ENCODE results near the gene TBCCD1. TPM values are rescaled to one million over a fixed set of nuclear protein-coding genes. Genes with fewer than 3 reads are reported as not detected.

TBCCD1 gene
- polyA plus RNA-seq, 1 donor from 2014 or later, result 13.4 TPM

- Histone ChIP-seq H3K4me3 (ENCODE audit: low read length) (no peak overlapping the region), H3K36me3 (ENCODE audit: insufficient read depth, low read length) (no peaks in the 10 kb centered on the region), H3K27ac (ENCODE audit: low read length) (no peak overlapping the region), H3K4me2 (ENCODE audit: low read length) (no peak overlapping the region), H2AFZ (ENCODE audit: low read depth, low read length) (no peak overlapping the region), H3F3A (ENCODE audit: insufficient read depth, low read length, poor library complexity, severe bottlenecking) (no peaks in the 10 kb centered on the region), H3K9me2 (ENCODE audit: insufficient read depth, low read length) (no peaks in the 10 kb centered on the region), H3K9me3 (ENCODE audit: low read length) (no peaks in the 10 kb centered on the region), H4K20me1 (ENCODE audit: insufficient read depth) (no peaks in the 10 kb centered on the region), H3K79me2 (replicated peaks; ENCODE audit: insufficient read depth, low read length) (no peaks in the 10 kb centered on the region), H3K27me3 (ENCODE audit: insufficient read depth, low read depth, low read length) (no peaks in the 10 kb centered on the region), H3K9ac (ENCODE audit: low read length) (no peak overlapping the region)
- TF ChIP-seq POLR2AphosphoS5 (IDR thresholded peaks at IDR 0.05) (no peak), EZH2 (IDR thresholded peaks at IDR 0.05; ENCODE audit: borderline replicate concordance, insufficient read depth, low read length, poor library complexity, severe bottlenecking) (no peak), EP300 (conservative IDR thresholded peaks at IDR 0.05; ENCODE audit: poor library complexity, severe bottlenecking) (no peak), RAD21 (conservative IDR thresholded peaks at IDR 0.05) (no peak)
- TF ChIP-seq, protein P1, sequence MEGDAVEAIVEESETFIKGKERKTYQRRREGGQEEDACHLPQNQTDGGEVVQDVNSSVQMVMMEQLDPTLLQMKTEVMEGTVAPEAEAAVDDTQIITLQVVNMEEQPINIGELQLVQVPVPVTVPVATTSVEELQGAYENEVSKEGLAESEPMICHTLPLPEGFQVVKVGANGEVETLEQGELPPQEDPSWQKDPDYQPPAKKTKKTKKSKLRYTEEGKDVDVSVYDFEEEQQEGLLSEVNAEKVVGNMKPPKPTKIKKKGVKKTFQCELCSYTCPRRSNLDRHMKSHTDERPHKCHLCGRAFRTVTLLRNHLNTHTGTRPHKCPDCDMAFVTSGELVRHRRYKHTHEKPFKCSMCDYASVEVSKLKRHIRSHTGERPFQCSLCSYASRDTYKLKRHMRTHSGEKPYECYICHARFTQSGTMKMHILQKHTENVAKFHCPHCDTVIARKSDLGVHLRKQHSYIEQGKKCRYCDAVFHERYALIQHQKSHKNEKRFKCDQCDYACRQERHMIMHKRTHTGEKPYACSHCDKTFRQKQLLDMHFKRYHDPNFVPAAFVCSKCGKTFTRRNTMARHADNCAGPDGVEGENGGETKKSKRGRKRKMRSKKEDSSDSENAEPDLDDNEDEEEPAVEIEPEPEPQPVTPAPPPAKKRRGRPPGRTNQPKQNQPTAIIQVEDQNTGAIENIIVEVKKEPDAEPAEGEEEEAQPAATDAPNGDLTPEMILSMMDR (IDR thresholded peaks at IDR 0.05; ENCODE audit: poor library complexity, severe bottlenecking), result no peak
Observed at GRCh38 chr3:186517218-186517617, 49.9 kb downstream of the TBCCD1 start.

DNA sequence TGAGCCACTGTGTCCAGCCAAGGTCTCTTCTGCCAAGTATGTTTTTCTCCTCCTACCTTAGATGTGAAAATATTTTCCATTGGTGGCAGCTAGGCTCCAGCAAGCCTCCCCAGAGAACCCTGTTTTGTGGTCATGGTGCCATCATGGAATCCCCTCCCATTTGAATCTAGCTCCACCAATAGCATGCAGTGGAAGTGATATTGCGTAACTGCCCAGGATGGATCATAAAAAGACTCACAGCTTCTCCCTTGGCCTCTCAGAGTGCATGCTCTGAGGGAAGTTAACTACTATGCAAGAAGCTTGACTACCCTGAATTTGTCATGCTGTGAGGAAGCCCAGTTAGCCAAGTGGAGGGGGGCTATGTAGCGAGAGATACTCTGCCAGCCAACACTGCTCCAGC lies 50.5 kb downstream of the TBCCD1 start:
- Histone ChIP-seq H3F3A (ENCODE audit: insufficient read depth, low read length, poor library complexity, severe bottlenecking) (no peaks in the 10 kb centered on the region), H3K27ac (ENCODE audit: low read length) (no peak overlapping the region), H3K4me3 (ENCODE audit: low read length) (no peak overlapping the region)

More for the DNA sequence above, 50.5 kb downstream of the TBCCD1 start:
- Histone ChIP-seq H2AFZ (ENCODE audit: low read depth, low read length) (no peak overlapping the region), H3K4me2 (ENCODE audit: low read length) (no peak overlapping the region), H4K20me1 (ENCODE audit: insufficient read depth) (no peaks in the 10 kb centered on the region), H3K9ac (ENCODE audit: low read length) (no peak overlapping the region), H3K79me2 (replicated peaks; ENCODE audit: insufficient read depth, low read length) (no peaks in the 10 kb centered on the region), H3K27me3 (ENCODE audit: insufficient read depth, low read depth, low read length) (no peaks in the 10 kb centered on the region), H3K36me3 (ENCODE audit: insufficient read depth, low read length) (no peaks in the 10 kb centered on the region), H3K9me3 (ENCODE audit: low read length) (no peaks in the 10 kb centered on the region), H3K9me2 (ENCODE audit: insufficient read depth, low read length) (no peaks in the 10 kb centered on the region)
- TF ChIP-seq, protein P2, sequence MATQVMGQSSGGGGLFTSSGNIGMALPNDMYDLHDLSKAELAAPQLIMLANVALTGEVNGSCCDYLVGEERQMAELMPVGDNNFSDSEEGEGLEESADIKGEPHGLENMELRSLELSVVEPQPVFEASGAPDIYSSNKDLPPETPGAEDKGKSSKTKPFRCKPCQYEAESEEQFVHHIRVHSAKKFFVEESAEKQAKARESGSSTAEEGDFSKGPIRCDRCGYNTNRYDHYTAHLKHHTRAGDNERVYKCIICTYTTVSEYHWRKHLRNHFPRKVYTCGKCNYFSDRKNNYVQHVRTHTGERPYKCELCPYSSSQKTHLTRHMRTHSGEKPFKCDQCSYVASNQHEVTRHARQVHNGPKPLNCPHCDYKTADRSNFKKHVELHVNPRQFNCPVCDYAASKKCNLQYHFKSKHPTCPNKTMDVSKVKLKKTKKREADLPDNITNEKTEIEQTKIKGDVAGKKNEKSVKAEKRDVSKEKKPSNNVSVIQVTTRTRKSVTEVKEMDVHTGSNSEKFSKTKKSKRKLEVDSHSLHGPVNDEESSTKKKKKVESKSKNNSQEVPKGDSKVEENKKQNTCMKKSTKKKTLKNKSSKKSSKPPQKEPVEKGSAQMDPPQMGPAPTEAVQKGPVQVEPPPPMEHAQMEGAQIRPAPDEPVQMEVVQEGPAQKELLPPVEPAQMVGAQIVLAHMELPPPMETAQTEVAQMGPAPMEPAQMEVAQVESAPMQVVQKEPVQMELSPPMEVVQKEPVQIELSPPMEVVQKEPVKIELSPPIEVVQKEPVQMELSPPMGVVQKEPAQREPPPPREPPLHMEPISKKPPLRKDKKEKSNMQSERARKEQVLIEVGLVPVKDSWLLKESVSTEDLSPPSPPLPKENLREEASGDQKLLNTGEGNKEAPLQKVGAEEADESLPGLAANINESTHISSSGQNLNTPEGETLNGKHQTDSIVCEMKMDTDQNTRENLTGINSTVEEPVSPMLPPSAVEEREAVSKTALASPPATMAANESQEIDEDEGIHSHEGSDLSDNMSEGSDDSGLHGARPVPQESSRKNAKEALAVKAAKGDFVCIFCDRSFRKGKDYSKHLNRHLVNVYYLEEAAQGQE (IDR thresholded peaks at IDR 0.05; ENCODE audit: borderline replicate concordance), result no peak
- TF ChIP-seq, protein P1 (IDR thresholded peaks at IDR 0.05; ENCODE audit: poor library complexity, severe bottlenecking), result no peak
- no peak for TF ChIP-seq POLR2AphosphoS5 (IDR thresholded peaks at IDR 0.05)
- TF ChIP-seq MXI1 (conservative IDR thresholded peaks at IDR 0.05; ENCODE audit: poor library complexity, severe bottlenecking), result no peak
- TF ChIP-seq EZH2 (IDR thresholded peaks at IDR 0.05; ENCODE audit: borderline replicate concordance, insufficient read depth, low read length, poor library complexity, severe bottlenecking), result no peak
- no peak for TF ChIP-seq SMC3 (conservative IDR thresholded peaks at IDR 0.05; ENCODE audit: poor library complexity)
- no peak for TF ChIP-seq EP300 (conservative IDR thresholded peaks at IDR 0.05; ENCODE audit: poor library complexity, severe bottlenecking)
- TF ChIP-seq RAD21 (conservative IDR thresholded peaks at IDR 0.05), result no peak
- TF ChIP-seq TAF1 (IDR thresholded peaks at IDR 0.05; ENCODE audit: low read depth), result no peak

Measured in neural cell (in vitro differentiated cells).